Gastrocnemius medialis (tissue), 4 donors: ENCODE measurements around the gene WWOX. TPM values are rescaled to one million over a fixed set of nuclear protein-coding genes. Genes with fewer than 3 reads are reported as not detected.

Experiments
- ATAC-seq, 2 donors: fragments of 150-250 bp; one replicate each; pipeline ENCODE4 v1.9.1; 2016
- DNase-seq, 2 donors: peaks; one replicate each; pipeline ENCODE4 v3.0.0-alpha.2; 2019
- H3K27ac ChIP-seq, 4 donors: fragments of 200-600 bp; sonication (generic); 1 replicate in 1 of 4; 2 replicates in 3 of 4; pipeline ENCODE4 v1.5.1; 2016 to 2018; ENCODE audit warnings: mild to moderate bottlenecking in 2 of 4, moderate library complexity in 1 of 4
- H3K27me3 ChIP-seq, 3 donors: fragments of 200-600 bp; sonication (generic) in 2 of 3; 1 replicate in 1 of 3; 2 replicates in 2 of 3; pipeline versions ENCODE4 v1.5.1 to v1.6.0; 2016 to 2019; ENCODE audit warnings: mild to moderate bottlenecking in 1 of 3, moderate library complexity in 1 of 3
- H3K36me3 ChIP-seq, 2 donors: fragments of 200-600 bp; sonication (generic) in 1 of 2; one replicate each; pipeline ENCODE4 v1.5.1; 2017 to 2018
- H3K4me1 ChIP-seq, 2 donors: fragments of 200-600 bp; sonication (generic) in 1 of 2; one replicate each; pipeline ENCODE4 v1.5.1; 2016 to 2017; ENCODE audit warnings: mild to moderate bottlenecking in 2 of 2
- H3K4me3 ChIP-seq, 4 donors: fragments of 200-600 bp; sonication (generic) in 3 of 4; 1 replicate in 1 of 4; 2 replicates in 3 of 4; pipeline ENCODE4 v1.5.1; 2016 to 2019; ENCODE audit warnings: mild to moderate bottlenecking in 2 of 4
- H3K9me3 ChIP-seq, 3 donors: fragments of 200-600 bp; sonication (generic) in 2 of 3; 1 replicate in 1 of 3; 2 replicates in 2 of 3; pipeline ENCODE4 v1.5.1; 2016 to 2019
- POLR2A ChIP-seq, 2 donors: fragments of 450-650 bp; IDR thresholded peaks; one replicate each; pipeline ENCODE4 v1.6.1; 2017; ENCODE audit warnings: antibody characterized with exemption in 2 of 2, mild to moderate bottlenecking in 2 of 2, moderate library complexity in 2 of 2
- in situ Hi-C, 4 donors: fragments of 200-750 bp; cut with MboI; loops; one replicate each; pipeline versions ENCODE4 v1.15.0 to v1.8.0; 2017; ENCODE audit warnings: low sequenced_read_pairs in 4 of 4
- intact Hi-C: fragments of 100-400 bp; cut with DNase I; formaldehyde crosslinking; loops from one replicate; pipeline ENCODE4 v1.15.1; 2023; ENCODE audit warnings: low total_unique reads
- total RNA-seq, 4 donors: library from RNA; depleted of rRNA; stranded (reverse); fragments of >200 nt; gene quantifications; one replicate each; pipeline versions ENCODE4 v1.1.0 to v1.2.3, GENCODE V29; 2016
- TF ChIP-seq, protein P1 (sequence below), 5 experiments: fragments of 450-650 bp in 3 of 5; fragments of 200-600 bp in 2 of 5; sonication (generic) in 2 of 5; IDR thresholded peaks in 4 of 5; conservative IDR thresholded peaks in 1 of 5; 1 replicate in 4 of 5; 2 replicates in 1 of 5; pipeline ENCODE4 v1.5.1; 2016 to 2019; ENCODE audit warnings: antibody characterized with exemption in 5 of 5, mild to moderate bottlenecking in 3 of 5, moderate library complexity in 3 of 5

WWOX gene
- total RNA-seq, 4 donors from 2014 or later = 3.3 to 13.0 (median 6.0) TPM

DNA sequence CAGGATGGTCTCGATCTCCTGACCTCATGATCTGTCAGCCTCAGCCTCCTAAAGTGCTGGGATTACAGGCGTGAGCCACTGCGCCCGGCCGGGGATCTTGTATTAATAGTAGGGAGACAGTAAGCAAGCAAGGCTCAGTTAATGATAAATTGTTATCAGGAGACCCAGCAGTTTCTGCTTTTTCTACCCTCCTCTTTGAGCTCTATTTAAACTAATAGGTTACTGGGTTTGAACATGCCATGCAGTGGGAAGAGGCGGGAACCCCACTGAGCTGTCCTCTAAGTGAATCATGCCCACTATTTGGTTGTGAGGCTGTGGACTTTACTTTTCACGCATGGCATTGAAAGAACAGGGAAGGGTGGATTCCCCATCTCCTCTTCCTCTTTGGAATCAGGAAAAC lies 223.9 kb downstream of the WWOX start:
- H3K4me3 ChIP-seq = no peak overlapping the region
- intact Hi-C loops = no loop called here
- in situ Hi-C loops = no loop called here
- no peaks in the 10 kb centered on the region for H3K4me1 ChIP-seq
- no peaks in the 10 kb centered on the region for H3K9me3 ChIP-seq
- no peaks in the 10 kb centered on the region for H3K36me3 ChIP-seq
- TF ChIP-seq, protein P1, sequence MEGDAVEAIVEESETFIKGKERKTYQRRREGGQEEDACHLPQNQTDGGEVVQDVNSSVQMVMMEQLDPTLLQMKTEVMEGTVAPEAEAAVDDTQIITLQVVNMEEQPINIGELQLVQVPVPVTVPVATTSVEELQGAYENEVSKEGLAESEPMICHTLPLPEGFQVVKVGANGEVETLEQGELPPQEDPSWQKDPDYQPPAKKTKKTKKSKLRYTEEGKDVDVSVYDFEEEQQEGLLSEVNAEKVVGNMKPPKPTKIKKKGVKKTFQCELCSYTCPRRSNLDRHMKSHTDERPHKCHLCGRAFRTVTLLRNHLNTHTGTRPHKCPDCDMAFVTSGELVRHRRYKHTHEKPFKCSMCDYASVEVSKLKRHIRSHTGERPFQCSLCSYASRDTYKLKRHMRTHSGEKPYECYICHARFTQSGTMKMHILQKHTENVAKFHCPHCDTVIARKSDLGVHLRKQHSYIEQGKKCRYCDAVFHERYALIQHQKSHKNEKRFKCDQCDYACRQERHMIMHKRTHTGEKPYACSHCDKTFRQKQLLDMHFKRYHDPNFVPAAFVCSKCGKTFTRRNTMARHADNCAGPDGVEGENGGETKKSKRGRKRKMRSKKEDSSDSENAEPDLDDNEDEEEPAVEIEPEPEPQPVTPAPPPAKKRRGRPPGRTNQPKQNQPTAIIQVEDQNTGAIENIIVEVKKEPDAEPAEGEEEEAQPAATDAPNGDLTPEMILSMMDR (IDR thresholded peaks at IDR 0.05 in 4 of 5, conservative IDR thresholded peaks at IDR 0.05 in 1 of 5) = no peak
- TF ChIP-seq POLR2A (IDR thresholded peaks at IDR 0.05) = no peak
- ATAC-seq (no peak), DNase-seq (no peak)
- H3K27ac ChIP-seq = no peak overlapping the region
- no peaks in the 10 kb centered on the region for H3K27me3 ChIP-seq

DNA sequence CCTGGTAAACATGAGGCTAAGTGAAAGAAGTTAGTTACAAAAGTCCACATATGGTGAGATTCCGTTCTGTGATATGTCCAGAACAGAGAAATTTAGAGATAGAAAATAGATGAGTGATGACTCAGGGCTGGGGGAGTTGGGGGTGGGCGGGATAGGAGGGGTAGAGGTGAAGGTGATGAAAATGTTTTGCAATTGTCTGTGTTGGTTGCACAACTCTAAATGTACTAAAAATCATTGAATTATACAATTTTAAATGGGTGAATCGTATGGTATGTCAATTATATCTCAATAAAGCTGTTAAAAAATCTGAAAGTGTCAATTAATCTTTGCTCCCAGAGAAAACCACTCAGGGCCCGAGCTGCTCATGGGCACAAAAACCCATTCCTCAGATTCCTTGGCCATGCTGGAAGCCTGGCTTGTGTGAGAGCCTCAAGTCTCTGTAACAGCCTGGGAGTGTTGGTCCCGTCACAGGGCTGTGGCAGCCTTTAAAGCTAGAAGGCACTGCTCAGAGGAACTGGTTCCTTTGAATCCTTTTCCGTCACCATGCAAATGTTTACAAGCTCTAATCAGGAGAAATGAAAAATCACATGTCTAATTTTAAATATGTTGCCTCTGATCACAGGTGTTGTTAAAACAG lies 225.3 kb downstream of the WWOX start:
- Histone ChIP-seq H3K36me3 (no peaks in the 10 kb centered on the region), H3K27me3 (no peaks in the 10 kb centered on the region), H3K27ac (no peak overlapping the region), H3K4me3 (no peak overlapping the region), H3K4me1 (no peaks in the 10 kb centered on the region), H3K9me3 (no peaks in the 10 kb centered on the region)
- no peak for TF ChIP-seq POLR2A (IDR thresholded peaks at IDR 0.05)
- TF ChIP-seq, protein P1 (IDR thresholded peaks at IDR 0.05 in 4 of 5, conservative IDR thresholded peaks at IDR 0.05 in 1 of 5) = no peak
- ATAC-seq (no peak), DNase-seq (no peak)
- intact Hi-C loops (no loop called here), in situ Hi-C loops (no loop called here)

DNA sequence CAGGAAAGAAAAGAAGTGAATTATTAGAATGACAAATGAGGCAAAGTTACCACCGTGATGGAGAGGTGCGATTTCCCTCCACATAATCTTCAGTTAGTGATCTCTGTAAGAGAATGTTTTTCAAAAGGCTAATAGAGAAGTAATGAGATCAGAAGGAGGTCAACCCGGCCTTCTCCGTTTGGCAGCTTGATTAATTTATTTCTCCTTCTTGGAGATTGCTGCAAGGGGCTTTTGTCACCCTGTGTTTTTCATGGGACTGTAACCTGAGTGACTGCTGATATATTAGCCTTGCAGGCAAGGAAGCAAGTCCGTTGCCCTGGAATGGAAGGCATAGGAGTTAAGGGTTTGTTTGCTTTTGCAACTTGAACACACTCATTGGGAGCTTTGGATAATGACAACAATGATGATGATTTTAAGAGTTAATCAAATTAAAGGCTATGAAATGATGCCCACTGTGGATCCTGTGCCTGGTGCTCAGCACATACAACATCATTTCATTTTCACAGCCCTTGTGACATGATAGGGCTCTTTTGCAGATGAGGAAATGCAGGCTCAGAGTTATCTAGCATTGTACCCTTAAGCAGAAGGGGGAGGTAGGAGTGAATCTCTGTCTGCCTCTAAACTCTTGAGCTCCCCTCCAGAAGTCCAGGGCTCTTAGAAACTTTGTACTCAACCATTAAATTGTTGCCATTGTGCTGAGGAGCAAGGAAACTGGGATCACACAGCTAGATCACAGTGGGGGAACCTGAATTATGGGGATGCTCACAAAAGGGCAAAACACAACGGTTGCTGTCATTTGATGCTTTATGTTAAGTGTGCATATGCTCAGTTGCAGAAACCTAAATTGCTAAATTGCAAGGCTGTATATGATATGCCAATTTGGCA lies 226.3 kb downstream of the WWOX start:
- no peaks in the 10 kb centered on the region for H3K9me3 ChIP-seq
- H3K4me3 ChIP-seq = no peak overlapping the region
- H3K27ac ChIP-seq = no peak overlapping the region
- no peaks in the 10 kb centered on the region for H3K4me1 ChIP-seq
- no peaks in the 10 kb centered on the region for H3K27me3 ChIP-seq
- in situ Hi-C loops (no loop called here), intact Hi-C loops (no loop called here)
- TF ChIP-seq, protein P1 (IDR thresholded peaks at IDR 0.05 in 4 of 5, conservative IDR thresholded peaks at IDR 0.05 in 1 of 5) = no peak
- TF ChIP-seq POLR2A (IDR thresholded peaks at IDR 0.05) = no peak
- DNase-seq (no peak), ATAC-seq (no peak)
- no peaks in the 10 kb centered on the region for H3K36me3 ChIP-seq

DNA sequence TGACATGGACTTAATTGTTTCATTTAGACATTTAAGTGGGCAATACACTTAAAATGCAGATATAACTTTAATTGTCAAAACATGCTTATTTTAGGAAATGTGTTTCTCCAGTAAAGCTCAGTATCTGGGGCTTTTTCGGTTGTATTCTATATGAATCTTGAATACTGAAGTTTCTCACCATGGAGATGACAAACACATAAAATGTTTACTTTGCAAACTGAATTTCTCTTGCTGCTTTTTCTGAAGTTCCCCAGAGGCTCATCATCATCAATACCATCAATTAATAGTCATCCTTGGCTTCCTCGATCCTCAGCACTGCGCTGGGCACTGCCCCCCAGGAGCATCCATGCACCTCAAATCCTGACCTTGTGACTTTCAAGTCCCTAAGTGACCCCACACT lies 227.3 kb downstream of the WWOX start:
- intact Hi-C loops = no loop called here
- TF ChIP-seq POLR2A (IDR thresholded peaks at IDR 0.05) = no peak
- TF ChIP-seq, protein P1 (IDR thresholded peaks at IDR 0.05 in 4 of 5, conservative IDR thresholded peaks at IDR 0.05 in 1 of 5) = no peak
- ATAC-seq = no peak

More for the DNA sequence above, 227.3 kb downstream of the WWOX start:
- H3K36me3 ChIP-seq = no peaks in the 10 kb centered on the region
- no peaks in the 10 kb centered on the region for H3K27me3 ChIP-seq
- no peaks in the 10 kb centered on the region for H3K9me3 ChIP-seq
- in situ Hi-C loops = no loop called here
- no peak for DNase-seq
- no peak overlapping the region for H3K4me3 ChIP-seq
- no peak overlapping the region for H3K27ac ChIP-seq
- no peaks in the 10 kb centered on the region for H3K4me1 ChIP-seq
